DOHH2 (cell line): ENCODE measurements around the gene RASGRF1.

ENCODE experiments used
- EZH2phosphoT487 ChIP-seq: fragments of 200-600 bp; sonication (generic); IDR thresholded peaks from 2 replicates; pipeline ENCODE4 v1.6.1; 2017; ENCODE audit warnings: borderline replicate concordance, mild to moderate bottlenecking, antibody characterized with exemption, low read length, moderate library complexity, mixed read lengths
- TF ChIP-seq, protein P1 (sequence below): fragments of 200-600 bp; sonication (generic); IDR thresholded peaks from one replicate; pipeline ENCODE4 v1.5.1; 2014; ENCODE audit warnings: antibody characterized with exemption, mild to moderate bottlenecking, low read depth, low read length; ENCODE audit not compliant: poor library complexity, severe bottlenecking

DNA sequence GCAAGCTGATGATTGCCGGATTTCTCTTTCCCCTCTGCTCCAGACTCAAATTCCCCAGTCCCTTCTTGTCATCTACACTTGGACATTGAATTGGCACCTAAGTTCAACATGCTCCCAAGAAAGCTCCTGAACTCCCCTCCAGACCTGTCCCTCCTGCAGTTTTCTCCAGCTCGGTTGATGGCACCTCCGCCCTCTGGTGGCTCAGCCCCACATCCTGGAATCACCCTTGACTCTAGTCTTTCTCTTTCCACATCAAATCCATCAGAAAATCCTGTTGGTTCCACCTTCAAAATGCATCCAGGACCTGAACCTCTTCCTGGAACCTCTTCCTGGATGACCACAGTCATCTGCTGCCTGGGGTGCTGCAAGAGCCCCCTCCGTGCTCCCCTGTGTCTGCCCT is 60.1 kb downstream of the RASGRF1 start:
- TF ChIP-seq, protein P1, sequence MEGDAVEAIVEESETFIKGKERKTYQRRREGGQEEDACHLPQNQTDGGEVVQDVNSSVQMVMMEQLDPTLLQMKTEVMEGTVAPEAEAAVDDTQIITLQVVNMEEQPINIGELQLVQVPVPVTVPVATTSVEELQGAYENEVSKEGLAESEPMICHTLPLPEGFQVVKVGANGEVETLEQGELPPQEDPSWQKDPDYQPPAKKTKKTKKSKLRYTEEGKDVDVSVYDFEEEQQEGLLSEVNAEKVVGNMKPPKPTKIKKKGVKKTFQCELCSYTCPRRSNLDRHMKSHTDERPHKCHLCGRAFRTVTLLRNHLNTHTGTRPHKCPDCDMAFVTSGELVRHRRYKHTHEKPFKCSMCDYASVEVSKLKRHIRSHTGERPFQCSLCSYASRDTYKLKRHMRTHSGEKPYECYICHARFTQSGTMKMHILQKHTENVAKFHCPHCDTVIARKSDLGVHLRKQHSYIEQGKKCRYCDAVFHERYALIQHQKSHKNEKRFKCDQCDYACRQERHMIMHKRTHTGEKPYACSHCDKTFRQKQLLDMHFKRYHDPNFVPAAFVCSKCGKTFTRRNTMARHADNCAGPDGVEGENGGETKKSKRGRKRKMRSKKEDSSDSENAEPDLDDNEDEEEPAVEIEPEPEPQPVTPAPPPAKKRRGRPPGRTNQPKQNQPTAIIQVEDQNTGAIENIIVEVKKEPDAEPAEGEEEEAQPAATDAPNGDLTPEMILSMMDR: no peak
- no peak for TF ChIP-seq EZH2phosphoT487
